Transverse colon (tissue), 4 donors: ENCODE results near the gene THNSL1.

Experiments
- EP300 ChIP-seq: sonication (generic); formaldehyde crosslinking; IDR thresholded peaks from one replicate; pipeline ENCODE4 v1.6.1; 2017; ENCODE audit warnings: antibody characterized with exemption, low read depth
- POLR2A ChIP-seq: fragments of 450-650 bp; IDR thresholded peaks from one replicate; pipeline ENCODE4 v1.6.1; 2016; ENCODE audit warnings: antibody characterized with exemption, mild to moderate bottlenecking, moderate library complexity
- POLR2AphosphoS5 ChIP-seq, 3 donors: sonication (generic); formaldehyde crosslinking; IDR thresholded peaks; one replicate each; pipeline ENCODE4 v1.6.1; 2016; ENCODE audit warnings: antibody characterized with exemption in 3 of 3
- TF ChIP-seq, protein P1 (sequence below), 5 experiments: fragments of 200-600 bp in 3 of 5; fragments of 450-650 bp in 2 of 5; sonication (generic) in 3 of 5; IDR thresholded peaks; 1 replicate in 2 of 5; 2 replicates in 3 of 5; pipeline ENCODE4 v1.5.1; 2016 to 2017; ENCODE audit warnings: antibody characterized with exemption in 5 of 5, inconsistent platforms in 3 of 5, mild to moderate bottlenecking in 2 of 5, moderate library complexity in 1 of 5

DNA sequence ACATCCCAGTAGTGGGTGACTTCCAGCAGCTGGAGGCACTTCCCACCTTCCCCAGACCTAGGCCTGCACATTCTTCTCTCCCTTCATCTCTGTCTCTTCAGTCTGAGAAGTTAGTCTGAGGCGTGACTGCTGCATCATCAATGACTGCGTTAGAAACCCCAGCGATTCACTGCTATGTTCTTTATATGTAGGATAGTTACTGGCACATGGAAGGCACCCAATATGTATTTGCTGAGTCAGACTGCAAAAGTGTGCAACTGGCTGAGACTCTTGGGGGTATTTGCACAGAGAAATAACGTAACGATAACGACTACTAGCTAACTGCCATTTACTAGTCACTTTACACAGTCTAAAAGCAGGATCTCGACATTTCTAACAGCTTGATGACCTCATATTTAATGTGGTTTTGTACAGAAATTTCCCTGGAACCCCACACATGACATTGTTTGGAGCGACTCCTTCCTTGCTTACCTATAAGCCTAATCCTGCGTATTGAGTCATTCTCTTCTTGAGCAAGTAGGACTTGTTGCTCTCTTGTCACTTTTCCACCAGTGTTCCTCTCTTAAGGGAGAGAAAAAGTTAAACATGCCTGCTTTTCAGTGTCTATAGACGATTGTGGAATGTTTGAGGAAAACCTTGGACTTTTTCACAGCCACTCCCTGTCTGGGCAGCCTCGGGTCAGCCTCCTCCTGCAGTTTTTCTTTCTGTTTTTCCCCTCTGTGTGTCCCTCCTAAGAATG, 45.5 kb downstream of the THNSL1 start:
- TF ChIP-seq, protein P1, sequence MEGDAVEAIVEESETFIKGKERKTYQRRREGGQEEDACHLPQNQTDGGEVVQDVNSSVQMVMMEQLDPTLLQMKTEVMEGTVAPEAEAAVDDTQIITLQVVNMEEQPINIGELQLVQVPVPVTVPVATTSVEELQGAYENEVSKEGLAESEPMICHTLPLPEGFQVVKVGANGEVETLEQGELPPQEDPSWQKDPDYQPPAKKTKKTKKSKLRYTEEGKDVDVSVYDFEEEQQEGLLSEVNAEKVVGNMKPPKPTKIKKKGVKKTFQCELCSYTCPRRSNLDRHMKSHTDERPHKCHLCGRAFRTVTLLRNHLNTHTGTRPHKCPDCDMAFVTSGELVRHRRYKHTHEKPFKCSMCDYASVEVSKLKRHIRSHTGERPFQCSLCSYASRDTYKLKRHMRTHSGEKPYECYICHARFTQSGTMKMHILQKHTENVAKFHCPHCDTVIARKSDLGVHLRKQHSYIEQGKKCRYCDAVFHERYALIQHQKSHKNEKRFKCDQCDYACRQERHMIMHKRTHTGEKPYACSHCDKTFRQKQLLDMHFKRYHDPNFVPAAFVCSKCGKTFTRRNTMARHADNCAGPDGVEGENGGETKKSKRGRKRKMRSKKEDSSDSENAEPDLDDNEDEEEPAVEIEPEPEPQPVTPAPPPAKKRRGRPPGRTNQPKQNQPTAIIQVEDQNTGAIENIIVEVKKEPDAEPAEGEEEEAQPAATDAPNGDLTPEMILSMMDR (IDR thresholded peaks at IDR 0.05), result no peak
- TF ChIP-seq POLR2A, result no peak
- no peak for TF ChIP-seq POLR2AphosphoS5 (IDR thresholded peaks at IDR 0.05)
- TF ChIP-seq EP300, result no peak
